Astrocyte (in vitro differentiated cells and primary cell): ENCODE measurements around the gene ALOX5. TPM values are rescaled to one million over a fixed set of nuclear protein-coding genes. Genes with fewer than 3 reads are reported as not detected.
A peak's percentile ranks its signal among the peaks of the same experiment; 100 is the strongest.

Experiments used
- DNase-seq: peaks from one replicate; pipeline ENCODE4 v3.0.0-alpha.2; 2010; ENCODE audit warnings: low read depth
- FAIRE-seq: peaks from 2 replicates; lab custom pipeline; 2011; peaks lifted over from hg19 to GRCh38; lab: Jason Lieb, UNC
- H2AFZ ChIP-seq: 2 replicates; pipeline ENCODE4 v1.6.0; 2012; ENCODE audit warnings: low read depth, low read length, inconsistent platforms
- H3K27ac ChIP-seq: 2 replicates; pipeline ENCODE4 v1.5.1; 2011; ENCODE audit warnings: low read depth, low read length, inconsistent platforms
- H3K27me3 ChIP-seq: 2 replicates; pipeline ENCODE4 v1.6.0; 2011; ENCODE audit warnings: low read length, inconsistent platforms; ENCODE audit not compliant: insufficient read depth
- H3K36me3 ChIP-seq: 2 replicates; pipeline ENCODE4 v1.5.1; 2011; ENCODE audit warnings: low read length, inconsistent platforms; ENCODE audit not compliant: insufficient read depth
- H3K4me1 ChIP-seq: 2 replicates; pipeline ENCODE4 v1.5.1; 2011; ENCODE audit warnings: low read length, inconsistent platforms; ENCODE audit not compliant: insufficient read depth
- H3K4me2 ChIP-seq: 2 replicates; pipeline ENCODE4 v1.6.0; 2012; ENCODE audit warnings: low read length, inconsistent platforms
- H3K4me3 ChIP-seq: 2 replicates; pipeline ENCODE4 v1.5.1; 2011; ENCODE audit warnings: low read depth, mild to moderate bottlenecking, low read length, inconsistent platforms; ENCODE audit not compliant: insufficient read depth
- H3K79me2 ChIP-seq: 2 replicates; pipeline ENCODE4 v1.6.0; 2012; ENCODE audit warnings: mild to moderate bottlenecking, low read length, inconsistent platforms; ENCODE audit not compliant: insufficient read depth
- H3K9ac ChIP-seq: 2 replicates; pipeline ENCODE4 v1.6.0; 2012; ENCODE audit warnings: mild to moderate bottlenecking, low read length, inconsistent platforms
- H3K9me3 ChIP-seq: 2 replicates; pipeline ENCODE4 v1.5.1; 2012; ENCODE audit warnings: low read depth, mild to moderate bottlenecking, low read length, inconsistent platforms; ENCODE audit not compliant: insufficient read depth
- H4K20me1 ChIP-seq: 2 replicates; pipeline ENCODE4 v1.6.0; 2012; ENCODE audit warnings: low read length, inconsistent platforms; ENCODE audit not compliant: insufficient read depth
- H3K27ac Mint-ChIP-seq: one replicate; pipeline ENCODE4 v1.8.0; 2021; ENCODE audit warnings: mild to moderate bottlenecking, mixed read lengths; ENCODE audit not compliant: unreplicated experiment
- H3K27me3 Mint-ChIP-seq: one replicate; pipeline ENCODE4 v1.8.0; 2021; ENCODE audit warnings: low read depth, mixed read lengths; ENCODE audit not compliant: unreplicated experiment
- H3K36me3 Mint-ChIP-seq: one replicate; pipeline ENCODE4 v1.8.0; 2021; ENCODE audit warnings: low read depth, mixed read lengths; ENCODE audit not compliant: unreplicated experiment
- H3K4me1 Mint-ChIP-seq: one replicate; pipeline ENCODE4 v1.8.0; 2021; ENCODE audit warnings: low read depth, mixed read lengths; ENCODE audit not compliant: unreplicated experiment
- H3K4me3 Mint-ChIP-seq: one replicate; pipeline ENCODE4 v1.8.0; 2021; ENCODE audit warnings: mild to moderate bottlenecking, moderate library complexity, mixed read lengths; ENCODE audit not compliant: unreplicated experiment
- H3K9me3 Mint-ChIP-seq: one replicate; pipeline ENCODE4 v1.8.0; 2021; ENCODE audit warnings: mild to moderate bottlenecking, mixed read lengths; ENCODE audit not compliant: unreplicated experiment
- CTCF ChIP-seq: IDR thresholded peaks from 2 replicates; pipeline ENCODE4 v1.5.1; 2011; ENCODE audit warnings: low read depth, mild to moderate bottlenecking, inconsistent platforms, low read length, moderate library complexity; ENCODE audit not compliant: insufficient read depth
- EZH2 ChIP-seq: IDR thresholded peaks from 2 replicates; pipeline ENCODE4 v1.6.1; 2012; ENCODE audit warnings: mild to moderate bottlenecking, low read length, inconsistent platforms; ENCODE audit not compliant: insufficient read depth
- total RNA-seq: library from RNA; stranded (reverse); gene quantifications from 2 replicates; pipeline ENCODE4 v1.2.1, GENCODE V29; 2021

Gene ALOX5
- total RNA-seq, 1 donor from 2014 or later, result 1.0 TPM

GRCh38 chr10:45466784-45467183 is 92.8 kb downstream of the ALOX5 start:
- peaks cover 26% of the 10 kb centered on the region for H3K4me1 Mint-ChIP-seq
- no peak for DNase-seq
- Histone ChIP-seq H3K36me3 (no peaks in the 10 kb centered on the region), H4K20me1 (peaks cover 11% of the 10 kb centered on the region), H3K4me3 (no peak overlapping the region), H3K79me2 (no peaks in the 10 kb centered on the region), H3K4me2 (no peak overlapping the region), H3K27ac (no peak overlapping the region), H2AFZ (no peak overlapping the region), H3K4me1 (no peaks in the 10 kb centered on the region), H3K9me3 (no peaks in the 10 kb centered on the region), H3K9ac (no peak overlapping the region), H3K27me3 (no peaks in the 10 kb centered on the region)
- H3K36me3 Mint-ChIP-seq, result peaks cover 4% of the 10 kb centered on the region
- TF ChIP-seq CTCF (no peak), EZH2 (no peak)
- H3K27ac Mint-ChIP-seq, result no peak overlapping the region
- no peak for FAIRE-seq
- no peaks in the 10 kb centered on the region for H3K27me3 Mint-ChIP-seq
- no peak overlapping the region for H3K4me3 Mint-ChIP-seq
- H3K9me3 Mint-ChIP-seq, result no peaks in the 10 kb centered on the region

- Mint-ChIP-seq H3K36me3 (peaks cover 3% of the 10 kb centered on the region), H3K9me3 (no peaks in the 10 kb centered on the region), H3K27ac (no peak overlapping the region), H3K27me3 (no peaks in the 10 kb centered on the region), H3K4me3 (no peak overlapping the region), H3K4me1 (peaks cover 24% of the 10 kb centered on the region)
- no peaks in the 10 kb centered on the region for H3K36me3 ChIP-seq
- H3K27me3 ChIP-seq, result no peaks in the 10 kb centered on the region
- no peak for TF ChIP-seq EZH2
- TF ChIP-seq CTCF, result no peak
- no peak overlapping the region for H3K27ac ChIP-seq
- H3K4me2 ChIP-seq, result no peak overlapping the region
- H3K79me2 ChIP-seq, result no peaks in the 10 kb centered on the region
- DNase-seq, result no peak
- H2AFZ ChIP-seq, result no peak overlapping the region
- no peaks in the 10 kb centered on the region for H3K4me1 ChIP-seq
- peaks cover 11% of the 10 kb centered on the region for H4K20me1 ChIP-seq
- H3K4me3 ChIP-seq, result no peak overlapping the region
- H3K9ac ChIP-seq, result no peak overlapping the region
- no peak for FAIRE-seq
- H3K9me3 ChIP-seq, result no peaks in the 10 kb centered on the region
These were observed 94.1 kb downstream of the ALOX5 start for GRCh38 chr10:45468079-45468478.

- no peak for FAIRE-seq
- no peak overlapping the region for H3K4me2 ChIP-seq
These were observed 96.3 kb downstream of the ALOX5 start for GRCh38 chr10:45470098-45471012.

More at GRCh38 chr10:45470098-45471012, 96.3 kb downstream of the ALOX5 start:
- H3K4me3 ChIP-seq, result no peak overlapping the region
- Mint-ChIP-seq H3K9me3 (no peaks in the 10 kb centered on the region), H3K27ac (no peak overlapping the region), H3K27me3 (no peaks in the 10 kb centered on the region), H3K4me3 (no peak overlapping the region), H3K36me3 (peaks cover 3% of the 10 kb centered on the region), H3K4me1 (peaks cover 10% of the 10 kb centered on the region)
- TF ChIP-seq EZH2, result no peak
- no peak for TF ChIP-seq CTCF
- no peaks in the 10 kb centered on the region for H3K79me2 ChIP-seq
- no peaks in the 10 kb centered on the region for H3K4me1 ChIP-seq
- no peaks in the 10 kb centered on the region for H3K36me3 ChIP-seq
- no peak overlapping the region for H3K27ac ChIP-seq
- H2AFZ ChIP-seq, result no peak overlapping the region
- H3K27me3 ChIP-seq, result no peaks in the 10 kb centered on the region
- H3K9me3 ChIP-seq, result no peaks in the 10 kb centered on the region
- H4K20me1 ChIP-seq, result peaks cover 2% of the 10 kb centered on the region
- no peak overlapping the region for H3K9ac ChIP-seq
- DNase-seq, result peak; percentile 86
